ENCODE data around the gene RBMX2. TPM values are rescaled to one million over a fixed set of nuclear protein-coding genes. Genes with fewer than 3 reads are reported as not detected.

RBMX2 gene
- total RNA-seq, 2 experiments from 2014 or later: 19.5 to 21.9 TPM

DNA sequence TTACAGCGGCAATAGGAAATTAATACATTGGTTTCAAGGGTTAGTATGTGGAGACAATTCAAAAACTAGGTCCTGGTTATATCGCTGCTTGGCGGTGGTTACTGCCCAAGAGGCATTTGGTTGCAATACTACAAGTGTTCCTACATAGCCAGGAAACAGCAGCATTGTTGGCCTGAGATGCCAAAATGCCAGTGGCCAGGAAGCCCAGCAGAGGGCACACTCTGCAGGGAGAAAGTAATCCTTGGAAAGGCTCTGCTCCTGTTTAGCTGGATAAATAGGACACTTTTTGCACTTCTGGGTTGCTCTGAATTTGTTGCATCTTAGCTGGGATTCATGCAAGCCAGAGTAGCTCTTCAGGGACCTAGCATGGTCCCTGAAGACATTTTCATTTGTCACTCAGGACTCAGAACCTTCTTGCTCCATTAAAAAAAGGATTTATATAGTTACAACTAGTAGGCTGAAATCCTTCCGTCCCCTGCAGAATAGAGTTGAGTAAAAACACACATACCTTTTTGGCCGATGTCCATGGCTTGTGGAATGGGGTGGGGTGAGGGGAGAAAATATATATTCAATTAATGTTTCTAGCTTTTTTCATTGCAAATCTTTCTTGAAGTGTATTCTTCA lies 8.2 kb upstream of the RBMX2 start:
- H3K36me3 ChIP-seq (ENCODE audit: insufficient read depth, low read length): no peaks in the 10 kb centered on the region
- H2AFZ ChIP-seq (ENCODE audit: low read length): no peak overlapping the region
- H3K4me1 ChIP-seq (ENCODE audit: insufficient read depth, low read length, poor library complexity, severe bottlenecking): no peaks in the 10 kb centered on the region
- POLR2A ChIA-PET: interaction anchor here (0.5 kb wide), 1 partner anchor 55 kb away, joined by 4 read pairs; no protein-coding TSS in a partner anchor
- intact Hi-C loops (cut with micrococcal nuclease; ENCODE audit: unreplicated experiment): loop anchor here (5.0 kb wide), 1 partner anchor 524 kb away; no protein-coding TSS in a partner anchor
- no peak overlapping the region for H3K27ac ChIP-seq (ENCODE audit: low read depth, low read length, poor library complexity, severe bottlenecking)
- no peaks in the 10 kb centered on the region for H3K79me2 ChIP-seq (ENCODE audit: insufficient read depth, low read depth, low read length)
- no peak for TF ChIP-seq EZH2phosphoT487 (IDR thresholded peaks at IDR 0.05; ENCODE audit: borderline replicate concordance, low read depth, low read length)
- TF ChIP-seq, protein P1, sequence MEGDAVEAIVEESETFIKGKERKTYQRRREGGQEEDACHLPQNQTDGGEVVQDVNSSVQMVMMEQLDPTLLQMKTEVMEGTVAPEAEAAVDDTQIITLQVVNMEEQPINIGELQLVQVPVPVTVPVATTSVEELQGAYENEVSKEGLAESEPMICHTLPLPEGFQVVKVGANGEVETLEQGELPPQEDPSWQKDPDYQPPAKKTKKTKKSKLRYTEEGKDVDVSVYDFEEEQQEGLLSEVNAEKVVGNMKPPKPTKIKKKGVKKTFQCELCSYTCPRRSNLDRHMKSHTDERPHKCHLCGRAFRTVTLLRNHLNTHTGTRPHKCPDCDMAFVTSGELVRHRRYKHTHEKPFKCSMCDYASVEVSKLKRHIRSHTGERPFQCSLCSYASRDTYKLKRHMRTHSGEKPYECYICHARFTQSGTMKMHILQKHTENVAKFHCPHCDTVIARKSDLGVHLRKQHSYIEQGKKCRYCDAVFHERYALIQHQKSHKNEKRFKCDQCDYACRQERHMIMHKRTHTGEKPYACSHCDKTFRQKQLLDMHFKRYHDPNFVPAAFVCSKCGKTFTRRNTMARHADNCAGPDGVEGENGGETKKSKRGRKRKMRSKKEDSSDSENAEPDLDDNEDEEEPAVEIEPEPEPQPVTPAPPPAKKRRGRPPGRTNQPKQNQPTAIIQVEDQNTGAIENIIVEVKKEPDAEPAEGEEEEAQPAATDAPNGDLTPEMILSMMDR (conservative IDR thresholded peaks at IDR 0.05; ENCODE audit: low read length): peak; percentile 68
- no peaks in the 10 kb centered on the region for H4K20me1 ChIP-seq (ENCODE audit: insufficient read depth, low read length)
- H3K4me2 ChIP-seq (ENCODE audit: low read length): no peak overlapping the region
- BruUV-seq (replicated peaks): no TSS peak
- CTCF ChIA-PET (ENCODE audit: unreplicated experiment): no interaction called here
- H3K9me3 ChIP-seq (ENCODE audit: low read length): no peaks in the 10 kb centered on the region
- peak; percentile 23 for DNase-seq (ENCODE audit: low spot score)
- H3K4me3 ChIP-seq (ENCODE audit: low read depth, low read length, poor library complexity, severe bottlenecking): no peak overlapping the region
- no peaks in the 10 kb centered on the region for H3K9me2 ChIP-seq (ENCODE audit: insufficient read depth, low read length)

DNA sequence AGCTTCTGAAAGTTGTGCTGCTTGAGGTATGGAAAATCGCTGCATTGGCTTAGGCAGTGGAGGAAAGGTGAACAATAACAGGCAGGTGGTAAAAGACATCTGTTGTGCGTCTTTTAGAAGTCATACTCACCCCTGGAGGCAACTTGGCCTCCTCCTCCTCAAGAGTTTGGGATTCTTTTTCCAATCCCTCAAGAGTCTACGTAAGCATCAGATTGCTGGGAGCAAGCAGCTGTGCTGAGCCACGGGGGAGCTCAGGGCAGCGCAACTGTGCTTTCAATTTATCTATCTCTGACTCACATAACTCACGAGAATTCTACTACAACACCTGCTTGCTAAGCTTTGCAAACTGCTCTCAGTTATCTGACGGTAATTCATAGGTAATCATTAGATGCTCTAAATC lies 6.4 kb upstream of the RBMX2 start:
- Histone ChIP-seq H3K9me2 (ENCODE audit: insufficient read depth, low read length) (no peaks in the 10 kb centered on the region), H4K20me1 (ENCODE audit: insufficient read depth, low read length) (no peaks in the 10 kb centered on the region), H3K27ac (ENCODE audit: low read depth, low read length, poor library complexity, severe bottlenecking) (no peak overlapping the region), H3K36me3 (ENCODE audit: insufficient read depth, low read length) (no peaks in the 10 kb centered on the region), H3K4me1 (ENCODE audit: insufficient read depth, low read length, poor library complexity, severe bottlenecking) (no peaks in the 10 kb centered on the region), H3K9me3 (ENCODE audit: low read length) (no peaks in the 10 kb centered on the region), H3K79me2 (ENCODE audit: insufficient read depth, low read depth, low read length) (no peaks in the 10 kb centered on the region), H2AFZ (ENCODE audit: low read length) (no peak overlapping the region), H3K4me2 (ENCODE audit: low read length) (no peak overlapping the region), H3K4me3 (ENCODE audit: low read depth, low read length, poor library complexity, severe bottlenecking) (no peak overlapping the region)
- no TSS peak for BruUV-seq (replicated peaks)
- intact Hi-C loops (cut with micrococcal nuclease; ENCODE audit: unreplicated experiment): no loop called here
- TF ChIP-seq, protein P1 (conservative IDR thresholded peaks at IDR 0.05; ENCODE audit: low read length): no peak
- TF ChIP-seq EZH2phosphoT487 (IDR thresholded peaks at IDR 0.05; ENCODE audit: borderline replicate concordance, low read depth, low read length): no peak
- POLR2A ChIA-PET: no interaction called here
- CTCF ChIA-PET (ENCODE audit: unreplicated experiment): no interaction called here
- DNase-seq (ENCODE audit: low spot score): no peak

DNA sequence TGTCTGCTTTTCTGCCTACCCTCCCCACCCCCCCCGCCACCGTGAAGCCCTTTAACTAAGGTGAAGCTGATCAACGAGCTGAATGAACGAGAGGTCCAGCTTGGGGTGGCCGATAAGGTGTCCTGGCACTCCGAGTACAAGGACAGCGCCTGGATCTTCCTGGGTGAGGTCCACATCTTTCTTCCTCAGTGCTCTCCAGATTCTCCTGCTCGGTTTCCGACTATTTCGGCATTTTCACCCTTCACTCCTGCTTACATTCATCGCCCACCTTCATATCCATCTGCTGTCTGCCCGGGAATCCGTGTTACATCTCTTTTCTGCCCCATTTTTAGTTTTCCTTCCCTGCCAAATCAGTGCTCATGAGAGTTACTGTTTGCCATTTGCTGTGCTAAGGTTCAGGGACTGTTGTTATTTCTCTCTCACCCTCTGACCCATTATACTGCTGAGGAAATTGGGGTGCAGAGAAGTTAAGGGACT lies 459 bp downstream of the RBMX2 start:
- intact Hi-C loops (cut with micrococcal nuclease; ENCODE audit: unreplicated experiment): loop anchor here (5.0 to 10.0 kb wide), 2 partner anchors 70 to 137 kb away; partner anchors contain the start of gene ZNF280C
- peak overlapping the region; percentile 94 for H3K4me3 ChIP-seq (ENCODE audit: low read depth, low read length, poor library complexity, severe bottlenecking)
- peak overlapping the region; percentile 71; the same call in 1 of the 2 replicates for H2AFZ ChIP-seq (ENCODE audit: low read length)
- H3K4me1 ChIP-seq (ENCODE audit: insufficient read depth, low read length, poor library complexity, severe bottlenecking): peaks cover 4% of the 10 kb centered on the region
- no peak for DNase-seq (ENCODE audit: low spot score)
- no peak for TF ChIP-seq EZH2phosphoT487 (IDR thresholded peaks at IDR 0.05; ENCODE audit: borderline replicate concordance, low read depth, low read length)
- TF ChIP-seq, protein P1 (conservative IDR thresholded peaks at IDR 0.05; ENCODE audit: low read length): no peak
- TSS peak; percentile 78 for BruUV-seq (replicated peaks)
- POLR2A ChIA-PET: interaction anchor here (0.6 to 1.5 kb wide), 6 partner anchors 10 to 63 kb away, joined by 3 to 5 read pairs (median 4); partner anchors contain the start of gene SLC25A14
- H3K36me3 ChIP-seq (ENCODE audit: insufficient read depth, low read length): peaks cover 7% of the 10 kb centered on the region
- H3K27ac ChIP-seq (ENCODE audit: low read depth, low read length, poor library complexity, severe bottlenecking): no peak overlapping the region
- CTCF ChIA-PET (ENCODE audit: unreplicated experiment): no interaction called here
- no peaks in the 10 kb centered on the region for H3K9me2 ChIP-seq (ENCODE audit: insufficient read depth, low read length)
- no peaks in the 10 kb centered on the region for H4K20me1 ChIP-seq (ENCODE audit: insufficient read depth, low read length)
- no peaks in the 10 kb centered on the region; the same call in 1 of the 2 replicates for H3K79me2 ChIP-seq (ENCODE audit: insufficient read depth, low read depth, low read length)
- H3K9me3 ChIP-seq (ENCODE audit: low read length): no peaks in the 10 kb centered on the region
- peak overlapping the region; percentile 83 for H3K4me2 ChIP-seq (ENCODE audit: low read length)

Data from OCI-LY7 (cell line).